GM12892 (cell line): Measurements from ENCODE around the gene CWC15. TPM values are rescaled to one million over a fixed set of nuclear protein-coding genes. Genes with fewer than 3 reads are reported as not detected.
A peak's percentile ranks its signal among the peaks of the same experiment; 100 is the strongest.
"Not testable (repeated sequence)": the region's sequence is repeated elsewhere in the genome, so short reads cannot be mapped to it uniquely, and the experiment has no call there.

Experiments
- DNase-seq: peaks from one replicate; pipeline ENCODE4 v3.0.0; 2011; ENCODE audit not compliant: insufficient read length
- FAIRE-seq: peaks from 2 replicates; lab custom pipeline; 2011; peaks lifted over from hg19 to GRCh38; lab: Jason Lieb, UNC
- POLR2A ChIP-seq: IDR thresholded peaks from 2 replicates; pipeline ENCODE4 v1.6.1; 2011; ENCODE audit warnings: low read depth, low read length, control low read depth
- POLR2AphosphoS5 ChIP-seq: IDR thresholded peaks from 2 replicates; pipeline ENCODE4 v1.6.1; 2011; ENCODE audit warnings: low read depth, low read length, control low read depth
- TAF1 ChIP-seq: IDR thresholded peaks from 2 replicates; pipeline ENCODE4 v1.6.1; 2011; ENCODE audit warnings: low read depth, mild to moderate bottlenecking, control low read depth, low read length, borderline replicate concordance
- polyA plus RNA-seq: library from polyadenylated mRNA; unstranded; fragments of >200 nt; gene quantifications from one replicate; pipeline ENCODE4 v1.2.1, GENCODE V29; 2012; ENCODE audit warnings: missing spikeins, inconsistent platforms; ENCODE audit not compliant: missing spikeins

Gene CWC15
- 90.6 TPM for polyA plus RNA-seq

DNA sequence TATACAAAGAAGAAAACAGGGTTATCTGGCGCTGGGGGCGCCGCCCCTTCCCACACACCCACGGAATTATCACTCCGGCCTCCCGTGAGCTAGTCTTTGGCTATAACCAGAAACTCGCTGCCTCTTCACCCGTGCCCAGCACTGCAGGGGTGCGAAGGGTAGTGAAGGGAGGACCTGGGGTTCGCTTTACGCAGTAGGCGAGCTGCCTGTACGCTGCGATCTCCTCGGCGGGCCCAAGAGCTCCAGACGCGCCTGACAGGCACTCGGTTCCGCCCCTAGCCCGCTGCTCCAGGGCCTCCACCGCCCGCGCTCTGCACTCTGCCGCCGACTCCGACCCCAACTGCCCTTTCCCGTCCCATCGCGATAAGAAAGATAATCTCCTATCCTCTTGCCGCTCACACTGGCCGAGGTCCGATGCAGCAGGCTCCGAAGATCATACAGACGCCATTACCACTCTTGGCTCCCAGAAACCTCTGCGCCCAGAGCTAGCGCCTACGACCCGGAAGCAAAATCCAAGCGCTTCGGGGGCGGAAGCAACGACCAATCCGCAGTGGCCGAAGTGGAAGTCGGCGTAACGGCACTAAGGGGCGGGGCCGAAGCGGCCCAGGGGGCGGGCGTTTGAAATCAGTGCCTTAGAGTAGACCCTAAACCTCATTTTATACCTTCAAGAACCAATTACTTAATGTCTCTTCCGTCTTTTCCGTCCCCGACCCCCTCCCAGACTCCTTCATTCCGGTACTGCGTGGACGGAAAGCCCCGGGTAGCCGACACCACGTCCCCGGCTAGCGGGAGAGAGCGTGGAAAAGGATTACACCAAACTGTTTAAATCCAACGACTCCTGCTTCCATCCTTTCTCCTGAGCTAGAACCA lies at the start of gene CWC15, which contains the start of gene KDM4D:
CWC15 (minus strand) TSS at position 458 of the 870 bp plus-strand sequence. CDS start 1,371 bp downstream, outside the sequence.
KDM4D (plus strand) TSS at position 611 of the 870 bp plus-strand sequence. CDS start 23,664 bp downstream, outside the sequence.
- TF ChIP-seq POLR2AphosphoS5 = peak; percentile 90
- peak; percentile 90 for TF ChIP-seq POLR2A
- peak; percentile 88 for TF ChIP-seq TAF1
- FAIRE-seq = peak; percentile 98
- DNase-seq = peak; percentile 85

- not testable (repeated sequence) for FAIRE-seq, DNase-seq
Observed at GRCh38 chr11:95021468-95021867, 48.1 kb upstream of the CWC15 start.

- DNase-seq = no peak
- FAIRE-seq = no peak
- no peak for TF ChIP-seq POLR2AphosphoS5
- no peak for TF ChIP-seq TAF1
- no peak for TF ChIP-seq POLR2A
Observed at GRCh38 chr11:95016139-95016538, 42.8 kb upstream of the CWC15 start.

GRCh38 chr11:95014184-95014821 lies 40.9 kb upstream of the CWC15 start:
- no peak for TF ChIP-seq TAF1
- TF ChIP-seq POLR2AphosphoS5 = no peak
- no peak for TF ChIP-seq POLR2A
- FAIRE-seq (no peak), DNase-seq (no peak)

- FAIRE-seq (no peak), DNase-seq (no peak)
- no peak for TF ChIP-seq TAF1
- TF ChIP-seq POLR2A = no peak
- no peak for TF ChIP-seq POLR2AphosphoS5
Observed at GRCh38 chr11:95011376-95011775, 38.0 kb upstream of the CWC15 start.

DNA sequence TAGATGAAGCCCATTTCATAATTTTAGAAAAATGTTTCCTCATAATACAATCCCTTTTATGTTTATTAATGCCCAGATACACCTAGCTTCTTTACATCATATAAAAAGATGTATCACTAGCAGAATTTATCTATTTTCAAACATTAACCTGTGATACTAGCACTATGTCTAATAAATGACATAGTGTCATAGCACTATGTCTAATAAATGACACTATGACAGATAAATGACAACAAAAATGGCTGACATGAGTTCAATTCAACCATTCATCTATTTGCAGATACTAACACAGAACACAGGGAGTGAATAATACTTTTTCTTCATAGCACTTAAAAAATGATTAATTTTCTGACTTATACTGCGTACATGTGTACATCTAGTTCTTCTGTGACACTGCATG lies 32.3 kb upstream of the CWC15 start:
- FAIRE-seq = no peak
- TF ChIP-seq POLR2AphosphoS5 = no peak
- no peak for DNase-seq

GRCh38 chr11:95003716-95004115 lies 30.4 kb upstream of the CWC15 start:
- TF ChIP-seq POLR2AphosphoS5 (no peak), POLR2A (no peak), TAF1 (no peak)

DNA sequence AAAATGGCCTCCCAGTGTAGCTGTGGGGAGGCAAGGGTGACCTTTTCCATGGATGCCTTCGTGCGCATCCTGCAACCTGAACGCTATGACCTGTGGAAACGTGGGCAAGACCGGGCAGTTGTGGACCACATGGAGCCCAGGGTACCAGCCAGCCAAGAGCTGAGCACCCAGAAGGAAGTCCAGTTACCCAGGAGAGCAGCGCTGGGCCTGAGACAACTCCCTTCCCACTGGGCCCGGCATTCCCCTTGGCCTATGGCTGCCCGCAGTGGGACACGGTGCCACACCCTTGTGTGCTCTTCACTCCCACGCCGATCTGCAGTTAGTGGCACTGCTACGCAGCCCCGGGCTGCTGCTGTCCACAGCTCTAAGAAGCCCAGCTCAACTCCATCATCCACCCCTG lies 24.9 kb upstream of the CWC15 start:
- TF ChIP-seq TAF1 = no peak
- no peak for TF ChIP-seq POLR2AphosphoS5
- no peak for TF ChIP-seq POLR2A
- DNase-seq = no peak
- no peak for FAIRE-seq

More at GRCh38 chr11:95003716-95004115, 30.4 kb upstream of the CWC15 start:
- no peak for FAIRE-seq
- DNase-seq = no peak

GRCh38 chr11:94997437-94997836 lies 24.1 kb upstream of the CWC15 start:
- TF ChIP-seq POLR2AphosphoS5 = no peak
- TF ChIP-seq TAF1 = no peak
- TF ChIP-seq POLR2A = no peak
- no peak for DNase-seq
- FAIRE-seq = no peak

DNA sequence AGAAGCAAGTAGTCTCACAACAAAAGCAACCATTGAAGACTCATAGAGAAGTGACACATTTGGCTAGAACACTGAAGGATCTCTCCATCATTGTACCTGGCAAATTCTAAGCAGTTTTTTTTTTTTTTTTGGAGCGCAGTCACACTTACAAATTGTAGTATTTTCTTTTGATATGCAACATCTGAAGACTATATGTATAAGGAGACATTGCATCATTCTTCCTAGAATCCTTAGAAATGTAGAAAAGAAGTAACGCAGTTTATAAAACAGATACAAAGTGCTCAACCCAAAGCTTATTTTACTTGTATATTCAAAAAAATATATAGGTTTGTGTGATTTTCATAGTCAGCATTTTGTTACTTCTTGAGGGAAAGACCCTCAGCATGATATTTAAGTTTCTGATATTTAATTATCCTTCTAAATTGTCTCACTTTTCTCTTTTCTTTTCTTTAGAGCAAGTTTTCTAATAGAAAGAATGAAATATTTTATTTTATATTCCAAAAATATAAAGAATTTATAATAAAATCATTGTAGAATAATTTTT lies 20.1 kb upstream of the CWC15 start:
- no peak for FAIRE-seq

GRCh38 chr11:94988748-94989147 lies 15.4 kb upstream of the CWC15 start:
- TF ChIP-seq POLR2A = no peak
- no peak for TF ChIP-seq TAF1
- TF ChIP-seq POLR2AphosphoS5 = no peak
- no peak for DNase-seq
- FAIRE-seq = no peak

More for the DNA sequence above, 20.1 kb upstream of the CWC15 start:
- TF ChIP-seq POLR2AphosphoS5 (no peak), POLR2A (no peak)
- no peak for DNase-seq

- TF ChIP-seq POLR2AphosphoS5 (no peak), POLR2A (no peak), TAF1 (no peak)
- FAIRE-seq (no peak), DNase-seq (no peak)
Observed at GRCh38 chr11:94987378-94987777, 14.0 kb upstream of the CWC15 start.
